ENCODE measurements around the gene LIPC. TPM values are rescaled to one million over a fixed set of nuclear protein-coding genes. Genes with fewer than 3 reads are reported as not detected.

LIPC gene
- total RNA-seq, 1 experiment from 2014 or later = not detected

DNA sequence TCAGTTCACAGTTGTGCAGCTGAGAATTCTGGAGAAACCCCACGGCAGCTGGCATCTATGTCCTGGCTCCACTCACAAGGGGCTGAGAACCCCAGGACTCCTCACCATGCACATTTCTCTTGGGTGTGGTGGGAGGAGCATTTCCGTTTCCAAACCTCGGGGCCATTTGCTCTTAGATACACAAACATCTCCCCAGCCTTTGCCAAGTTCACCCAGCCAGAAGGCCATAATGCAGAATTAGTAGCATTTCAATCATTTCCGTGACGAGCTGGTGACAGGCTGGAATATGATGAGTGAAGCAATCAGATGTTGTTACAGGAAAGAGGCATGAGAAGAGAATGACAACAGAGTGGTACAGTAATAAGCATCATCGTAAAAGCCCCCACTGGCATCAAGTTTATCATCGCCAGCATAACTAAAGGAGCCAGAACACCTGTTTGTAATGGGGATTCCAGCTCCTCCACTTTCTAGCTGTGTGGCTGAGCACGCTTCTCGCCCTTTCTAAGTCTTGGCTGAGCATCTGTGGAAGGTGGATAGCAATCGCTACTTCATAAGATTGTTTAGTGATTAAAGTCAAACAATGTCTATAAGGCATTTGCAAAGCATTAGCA, 82.0 kb downstream of the LIPC start (continued):
- TF ChIP-seq, protein P1, sequence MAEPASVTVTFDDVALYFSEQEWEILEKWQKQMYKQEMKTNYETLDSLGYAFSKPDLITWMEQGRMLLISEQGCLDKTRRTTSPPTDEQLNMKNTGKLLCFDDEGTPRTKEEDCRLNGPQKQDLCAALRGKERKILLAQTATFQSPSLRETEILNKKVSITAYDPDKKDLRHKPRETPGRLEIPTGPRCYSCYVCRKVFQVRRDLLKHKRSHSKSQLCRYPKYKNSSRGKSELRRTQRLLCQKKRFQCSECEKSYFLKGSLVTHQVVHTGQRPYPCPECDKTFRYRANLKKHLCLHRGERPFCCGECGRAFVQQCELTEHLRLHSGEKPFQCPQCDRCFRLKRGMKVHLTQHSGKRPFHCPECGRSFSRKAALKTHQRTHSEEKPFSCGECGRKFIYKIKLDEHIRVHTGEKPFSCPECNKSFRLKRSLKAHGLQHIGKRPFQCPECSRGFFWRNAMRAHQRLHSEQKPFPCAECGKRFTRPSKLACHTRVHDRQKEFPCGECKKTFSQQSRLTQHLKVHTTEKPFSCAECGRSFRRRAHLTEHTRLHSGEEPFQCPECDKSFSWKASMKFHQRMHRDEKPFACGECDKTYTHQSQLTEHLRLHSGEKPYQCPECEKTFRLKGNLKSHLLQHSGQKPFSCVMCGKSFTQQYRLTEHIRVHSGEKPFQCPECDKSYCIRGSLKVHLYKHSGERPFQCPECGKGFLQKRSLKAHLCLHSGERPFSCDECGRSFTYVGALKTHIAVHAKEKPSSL (CRISPR knock-in tag; conservative IDR thresholded peaks at IDR 0.05) = no peak
- TF ChIP-seq MYBL2 (CRISPR knock-in tag; IDR thresholded peaks at IDR 0.05) (no peak), TEAD1 (CRISPR knock-in tag; IDR thresholded peaks at IDR 0.05) (no peak), ZNF232 (CRISPR knock-in tag; IDR thresholded peaks at IDR 0.05) (no peak), ESRRA (CRISPR knock-in tag; IDR thresholded peaks at IDR 0.05; ENCODE audit: borderline replicate concordance) (no peak)
- TF ChIP-seq, protein P2, sequence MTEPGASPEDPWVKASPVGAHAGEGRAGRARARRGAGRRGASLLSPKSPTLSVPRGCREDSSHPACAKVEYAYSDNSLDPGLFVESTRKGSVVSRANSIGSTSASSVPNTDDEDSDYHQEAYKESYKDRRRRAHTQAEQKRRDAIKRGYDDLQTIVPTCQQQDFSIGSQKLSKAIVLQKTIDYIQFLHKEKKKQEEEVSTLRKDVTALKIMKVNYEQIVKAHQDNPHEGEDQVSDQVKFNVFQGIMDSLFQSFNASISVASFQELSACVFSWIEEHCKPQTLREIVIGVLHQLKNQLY (CRISPR knock-in tag; IDR thresholded peaks at IDR 0.05) = no peak

DNA sequence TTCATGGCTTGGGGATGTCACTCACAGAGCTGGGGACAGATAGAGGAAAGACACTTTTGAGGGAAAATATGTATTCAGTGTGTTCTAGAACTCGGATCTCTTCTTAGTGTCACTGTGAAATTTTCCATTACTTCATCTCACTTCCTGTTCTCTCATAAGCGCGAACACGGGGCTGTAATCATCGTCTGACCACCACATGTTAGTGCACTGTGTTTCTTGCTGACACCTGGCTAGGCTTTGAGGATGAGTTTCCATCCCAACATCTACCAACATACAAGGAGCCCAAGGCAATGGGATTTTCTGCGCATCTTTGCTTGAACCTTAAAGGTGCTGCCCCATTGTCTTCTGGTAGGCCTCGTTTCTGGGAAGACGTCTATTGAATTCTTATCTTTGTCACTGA, 84.0 kb downstream of the LIPC start:
- Mint-ChIP-seq H3K27me3 (ENCODE audit: low read depth) (no peaks in the 10 kb centered on the region), H3K4me1 (peaks cover 17% of the 10 kb centered on the region), H3K4me3 (no peak overlapping the region), H3K9me3 (peaks cover 15% of the 10 kb centered on the region), H3K36me3 (no peaks in the 10 kb centered on the region), H3K27ac (no peak overlapping the region)
- CTCF ChIA-PET = no interaction called here
- POLR2A ChIA-PET = interaction anchor here (0.7 kb wide), 1 partner anchor 40 kb away, joined by 9 read pairs; no protein-coding TSS in a partner anchor
- DNase-seq (ENCODE audit: low spot score) (no peak), ATAC-seq (no peak)
- TF ChIP-seq, protein P3, sequence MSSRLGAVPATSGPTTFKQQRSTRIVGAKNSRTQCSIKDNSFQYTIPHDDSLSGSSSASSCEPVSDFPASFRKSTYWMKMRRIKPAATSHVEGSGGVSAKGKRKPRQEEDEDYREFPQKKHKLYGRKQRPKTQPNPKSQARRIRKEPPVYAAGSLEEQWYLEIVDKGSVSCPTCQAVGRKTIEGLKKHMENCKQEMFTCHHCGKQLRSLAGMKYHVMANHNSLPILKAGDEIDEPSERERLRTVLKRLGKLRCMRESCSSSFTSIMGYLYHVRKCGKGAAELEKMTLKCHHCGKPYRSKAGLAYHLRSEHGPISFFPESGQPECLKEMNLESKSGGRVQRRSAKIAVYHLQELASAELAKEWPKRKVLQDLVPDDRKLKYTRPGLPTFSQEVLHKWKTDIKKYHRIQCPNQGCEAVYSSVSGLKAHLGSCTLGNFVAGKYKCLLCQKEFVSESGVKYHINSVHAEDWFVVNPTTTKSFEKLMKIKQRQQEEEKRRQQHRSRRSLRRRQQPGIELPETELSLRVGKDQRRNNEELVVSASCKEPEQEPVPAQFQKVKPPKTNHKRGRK (CRISPR knock-in tag; IDR thresholded peaks at IDR 0.05; ENCODE audit: borderline replicate concordance) = no peak
- TF ChIP-seq MYBL2 (CRISPR knock-in tag; IDR thresholded peaks at IDR 0.05) (no peak), SMAD3 (CRISPR knock-in tag; IDR thresholded peaks at IDR 0.05; ENCODE audit: borderline replicate concordance) (no peak), JUN (CRISPR knock-in tag; IDR thresholded peaks at IDR 0.05) (no peak), ZNF263 (CRISPR knock-in tag; IDR thresholded peaks at IDR 0.05; ENCODE audit: low read depth) (no peak), FOXJ3 (CRISPR knock-in tag; IDR thresholded peaks at IDR 0.05; ENCODE audit: borderline replicate concordance) (no peak)
- TF ChIP-seq, protein P4, sequence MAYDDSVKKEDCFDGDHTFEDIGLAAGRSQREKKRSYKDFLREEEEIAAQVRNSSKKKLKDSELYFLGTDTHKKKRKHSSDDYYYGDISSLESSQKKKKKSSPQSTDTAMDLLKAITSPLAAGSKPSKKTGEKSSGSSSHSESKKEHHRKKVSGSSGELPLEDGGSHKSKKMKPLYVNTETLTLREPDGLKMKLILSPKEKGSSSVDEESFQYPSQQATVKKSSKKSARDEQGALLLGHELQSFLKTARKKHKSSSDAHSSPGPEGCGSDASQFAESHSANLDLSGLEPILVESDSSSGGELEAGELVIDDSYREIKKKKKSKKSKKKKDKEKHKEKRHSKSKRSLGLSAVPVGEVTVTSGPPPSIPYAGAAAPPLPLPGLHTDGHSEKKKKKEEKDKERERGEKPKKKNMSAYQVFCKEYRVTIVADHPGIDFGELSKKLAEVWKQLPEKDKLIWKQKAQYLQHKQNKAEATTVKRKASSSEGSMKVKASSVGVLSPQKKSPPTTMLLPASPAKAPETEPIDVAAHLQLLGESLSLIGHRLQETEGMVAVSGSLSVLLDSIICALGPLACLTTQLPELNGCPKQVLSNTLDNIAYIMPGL (CRISPR knock-in tag; IDR thresholded peaks at IDR 0.05) = no peak
- TF ChIP-seq, protein P5, sequence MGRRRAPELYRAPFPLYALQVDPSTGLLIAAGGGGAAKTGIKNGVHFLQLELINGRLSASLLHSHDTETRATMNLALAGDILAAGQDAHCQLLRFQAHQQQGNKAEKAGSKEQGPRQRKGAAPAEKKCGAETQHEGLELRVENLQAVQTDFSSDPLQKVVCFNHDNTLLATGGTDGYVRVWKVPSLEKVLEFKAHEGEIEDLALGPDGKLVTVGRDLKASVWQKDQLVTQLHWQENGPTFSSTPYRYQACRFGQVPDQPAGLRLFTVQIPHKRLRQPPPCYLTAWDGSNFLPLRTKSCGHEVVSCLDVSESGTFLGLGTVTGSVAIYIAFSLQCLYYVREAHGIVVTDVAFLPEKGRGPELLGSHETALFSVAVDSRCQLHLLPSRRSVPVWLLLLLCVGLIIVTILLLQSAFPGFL (CRISPR knock-in tag; IDR thresholded peaks at IDR 0.05; ENCODE audit: borderline replicate concordance) = no peak
- TF ChIP-seq, protein P6, sequence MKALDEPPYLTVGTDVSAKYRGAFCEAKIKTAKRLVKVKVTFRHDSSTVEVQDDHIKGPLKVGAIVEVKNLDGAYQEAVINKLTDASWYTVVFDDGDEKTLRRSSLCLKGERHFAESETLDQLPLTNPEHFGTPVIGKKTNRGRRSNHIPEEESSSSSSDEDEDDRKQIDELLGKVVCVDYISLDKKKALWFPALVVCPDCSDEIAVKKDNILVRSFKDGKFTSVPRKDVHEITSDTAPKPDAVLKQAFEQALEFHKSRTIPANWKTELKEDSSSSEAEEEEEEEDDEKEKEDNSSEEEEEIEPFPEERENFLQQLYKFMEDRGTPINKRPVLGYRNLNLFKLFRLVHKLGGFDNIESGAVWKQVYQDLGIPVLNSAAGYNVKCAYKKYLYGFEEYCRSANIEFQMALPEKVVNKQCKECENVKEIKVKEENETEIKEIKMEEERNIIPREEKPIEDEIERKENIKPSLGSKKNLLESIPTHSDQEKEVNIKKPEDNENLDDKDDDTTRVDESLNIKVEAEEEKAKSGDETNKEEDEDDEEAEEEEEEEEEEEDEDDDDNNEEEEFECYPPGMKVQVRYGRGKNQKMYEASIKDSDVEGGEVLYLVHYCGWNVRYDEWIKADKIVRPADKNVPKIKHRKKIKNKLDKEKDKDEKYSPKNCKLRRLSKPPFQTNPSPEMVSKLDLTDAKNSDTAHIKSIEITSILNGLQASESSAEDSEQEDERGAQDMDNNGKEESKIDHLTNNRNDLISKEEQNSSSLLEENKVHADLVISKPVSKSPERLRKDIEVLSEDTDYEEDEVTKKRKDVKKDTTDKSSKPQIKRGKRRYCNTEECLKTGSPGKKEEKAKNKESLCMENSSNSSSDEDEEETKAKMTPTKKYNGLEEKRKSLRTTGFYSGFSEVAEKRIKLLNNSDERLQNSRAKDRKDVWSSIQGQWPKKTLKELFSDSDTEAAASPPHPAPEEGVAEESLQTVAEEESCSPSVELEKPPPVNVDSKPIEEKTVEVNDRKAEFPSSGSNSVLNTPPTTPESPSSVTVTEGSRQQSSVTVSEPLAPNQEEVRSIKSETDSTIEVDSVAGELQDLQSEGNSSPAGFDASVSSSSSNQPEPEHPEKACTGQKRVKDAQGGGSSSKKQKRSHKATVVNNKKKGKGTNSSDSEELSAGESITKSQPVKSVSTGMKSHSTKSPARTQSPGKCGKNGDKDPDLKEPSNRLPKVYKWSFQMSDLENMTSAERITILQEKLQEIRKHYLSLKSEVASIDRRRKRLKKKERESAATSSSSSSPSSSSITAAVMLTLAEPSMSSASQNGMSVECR (CRISPR knock-in tag; IDR thresholded peaks at IDR 0.05; ENCODE audit: borderline replicate concordance) = no peak
- TF ChIP-seq, protein P7, sequence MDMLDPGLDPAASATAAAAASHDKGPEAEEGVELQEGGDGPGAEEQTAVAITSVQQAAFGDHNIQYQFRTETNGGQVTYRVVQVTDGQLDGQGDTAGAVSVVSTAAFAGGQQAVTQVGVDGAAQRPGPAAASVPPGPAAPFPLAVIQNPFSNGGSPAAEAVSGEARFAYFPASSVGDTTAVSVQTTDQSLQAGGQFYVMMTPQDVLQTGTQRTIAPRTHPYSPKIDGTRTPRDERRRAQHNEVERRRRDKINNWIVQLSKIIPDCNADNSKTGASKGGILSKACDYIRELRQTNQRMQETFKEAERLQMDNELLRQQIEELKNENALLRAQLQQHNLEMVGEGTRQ (CRISPR knock-in tag; IDR thresholded peaks at IDR 0.05) = no peak
- TF ChIP-seq, protein P8, sequence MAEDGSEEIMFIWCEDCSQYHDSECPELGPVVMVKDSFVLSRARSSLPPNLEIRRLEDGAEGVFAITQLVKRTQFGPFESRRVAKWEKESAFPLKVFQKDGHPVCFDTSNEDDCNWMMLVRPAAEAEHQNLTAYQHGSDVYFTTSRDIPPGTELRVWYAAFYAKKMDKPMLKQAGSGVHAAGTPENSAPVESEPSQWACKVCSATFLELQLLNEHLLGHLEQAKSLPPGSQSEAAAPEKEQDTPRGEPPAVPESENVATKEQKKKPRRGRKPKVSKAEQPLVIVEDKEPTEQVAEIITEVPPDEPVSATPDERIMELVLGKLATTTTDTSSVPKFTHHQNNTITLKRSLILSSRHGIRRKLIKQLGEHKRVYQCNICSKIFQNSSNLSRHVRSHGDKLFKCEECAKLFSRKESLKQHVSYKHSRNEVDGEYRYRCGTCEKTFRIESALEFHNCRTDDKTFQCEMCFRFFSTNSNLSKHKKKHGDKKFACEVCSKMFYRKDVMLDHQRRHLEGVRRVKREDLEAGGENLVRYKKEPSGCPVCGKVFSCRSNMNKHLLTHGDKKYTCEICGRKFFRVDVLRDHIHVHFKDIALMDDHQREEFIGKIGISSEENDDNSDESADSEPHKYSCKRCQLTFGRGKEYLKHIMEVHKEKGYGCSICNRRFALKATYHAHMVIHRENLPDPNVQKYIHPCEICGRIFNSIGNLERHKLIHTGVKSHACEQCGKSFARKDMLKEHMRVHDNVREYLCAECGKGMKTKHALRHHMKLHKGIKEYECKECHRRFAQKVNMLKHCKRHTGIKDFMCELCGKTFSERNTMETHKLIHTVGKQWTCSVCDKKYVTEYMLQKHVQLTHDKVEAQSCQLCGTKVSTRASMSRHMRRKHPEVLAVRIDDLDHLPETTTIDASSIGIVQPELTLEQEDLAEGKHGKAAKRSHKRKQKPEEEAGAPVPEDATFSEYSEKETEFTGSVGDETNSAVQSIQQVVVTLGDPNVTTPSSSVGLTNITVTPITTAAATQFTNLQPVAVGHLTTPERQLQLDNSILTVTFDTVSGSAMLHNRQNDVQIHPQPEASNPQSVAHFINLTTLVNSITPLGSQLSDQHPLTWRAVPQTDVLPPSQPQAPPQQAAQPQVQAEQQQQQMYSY (CRISPR knock-in tag; IDR thresholded peaks at IDR 0.05) = no peak
